KMS-11 (cell line): ENCODE data around the gene DRC1.

Experiments used
- H2AFZ ChIP-seq: fragments of 200-600 bp; sonication (generic); 2 replicates; pipeline ENCODE4 v1.6.1; 2016; ENCODE audit warnings: antibody characterized with exemption, mixed run types, low read depth
- H3K27ac ChIP-seq: fragments of 200-600 bp; sonication (generic); 2 replicates; pipeline ENCODE4 v1.6.1; 2016; ENCODE audit warnings: mild to moderate bottlenecking, mixed run types
- H3K27me3 ChIP-seq: fragments of 200-600 bp; sonication (generic); 2 replicates; pipeline ENCODE4 v1.6.1; 2017; ENCODE audit warnings: mild to moderate bottlenecking, low read depth, mixed run types, moderate library complexity; ENCODE audit not compliant: insufficient read depth
- H3K36me3 ChIP-seq: fragments of 200-600 bp; sonication (generic); 2 replicates; pipeline ENCODE4 v1.6.1; 2017; ENCODE audit warnings: mild to moderate bottlenecking, mixed run types; ENCODE audit not compliant: insufficient read depth
- H3K4me1 ChIP-seq: fragments of 200-600 bp; sonication (generic); 2 replicates; pipeline ENCODE4 v1.6.1; 2016; ENCODE audit warnings: mild to moderate bottlenecking, low read depth, mixed run types; ENCODE audit not compliant: poor library complexity, severe bottlenecking
- H3K4me2 ChIP-seq: fragments of 200-600 bp; sonication (generic); 2 replicates; pipeline ENCODE4 v1.7.0; 2016; ENCODE audit warnings: mild to moderate bottlenecking, mixed run types
- H3K4me3 ChIP-seq: fragments of 200-600 bp; sonication (generic); IDR thresholded peaks from 2 replicates; pipeline ENCODE4 v1.6.1; 2017; ENCODE audit warnings: low read depth, low read length, mixed read lengths; ENCODE audit not compliant: insufficient read depth
- H3K79me2 ChIP-seq: fragments of 200-600 bp; sonication (generic); 2 replicates; pipeline ENCODE4 v1.6.1; 2016; ENCODE audit warnings: low read depth, mixed run types; ENCODE audit not compliant: insufficient read depth
- H3K9ac ChIP-seq: fragments of 200-600 bp; sonication (generic); 2 replicates; pipeline ENCODE4 v1.6.1; 2016; ENCODE audit warnings: mild to moderate bottlenecking, mixed run types
- H4K20me1 ChIP-seq: fragments of 200-600 bp; sonication (generic); 2 replicates; pipeline ENCODE4 v1.6.1; 2016; ENCODE audit warnings: mild to moderate bottlenecking, mixed run types; ENCODE audit not compliant: insufficient read depth
- CTCF ChIP-seq: fragments of 200-600 bp; sonication (generic); conservative IDR thresholded peaks from 2 replicates; pipeline ENCODE4 v1.6.1; 2017; ENCODE audit warnings: low read depth, mild to moderate bottlenecking, antibody characterized with exemption, low read length, moderate library complexity, mixed read lengths

DRC1 gene

GRCh38 chr2:26449278-26450030 lies 47.7 kb downstream of the DRC1 start:
- Histone ChIP-seq H2AFZ (no peak overlapping the region), H3K36me3 (no peaks in the 10 kb centered on the region), H3K4me3 (no peak overlapping the region), H3K9ac (no peak overlapping the region), H3K79me2 (no peaks in the 10 kb centered on the region), H3K27ac (no peak overlapping the region), H4K20me1 (no peaks in the 10 kb centered on the region), H3K4me2 (no peak overlapping the region), H3K27me3 (no peaks in the 10 kb centered on the region), H3K4me1 (no peaks in the 10 kb centered on the region)
- TF ChIP-seq CTCF, result no peak

GRCh38 chr2:26450031-26450635 lies 48.4 kb downstream of the DRC1 start:
- no peaks in the 10 kb centered on the region for H3K36me3 ChIP-seq
- H2AFZ ChIP-seq, result no peak overlapping the region
- no peaks in the 10 kb centered on the region for H3K27me3 ChIP-seq
- TF ChIP-seq CTCF, result no peak
- no peak overlapping the region for H3K4me3 ChIP-seq
- no peaks in the 10 kb centered on the region for H3K79me2 ChIP-seq
- no peak overlapping the region for H3K9ac ChIP-seq
- no peak overlapping the region for H3K27ac ChIP-seq
- H3K4me2 ChIP-seq, result no peak overlapping the region
- no peaks in the 10 kb centered on the region for H3K4me1 ChIP-seq
- H4K20me1 ChIP-seq, result no peaks in the 10 kb centered on the region

GRCh38 chr2:26451700-26452099 lies 50.0 kb downstream of the DRC1 start:
- H3K27me3 ChIP-seq, result no peaks in the 10 kb centered on the region
- TF ChIP-seq CTCF, result no peak
- H3K9ac ChIP-seq, result no peak overlapping the region
- no peak overlapping the region for H3K27ac ChIP-seq
- no peak overlapping the region for H3K4me2 ChIP-seq
- H3K4me3 ChIP-seq, result no peak overlapping the region
- H2AFZ ChIP-seq, result no peak overlapping the region
- no peaks in the 10 kb centered on the region for H3K4me1 ChIP-seq
- no peaks in the 10 kb centered on the region for H4K20me1 ChIP-seq
- no peaks in the 10 kb centered on the region for H3K79me2 ChIP-seq
- H3K36me3 ChIP-seq, result no peaks in the 10 kb centered on the region

- H3K27ac ChIP-seq, result no peak overlapping the region
- no peaks in the 10 kb centered on the region for H3K4me1 ChIP-seq
- no peak for TF ChIP-seq CTCF
- H3K79me2 ChIP-seq, result no peaks in the 10 kb centered on the region
- no peaks in the 10 kb centered on the region for H3K27me3 ChIP-seq
- H2AFZ ChIP-seq, result no peak overlapping the region
- no peak overlapping the region for H3K9ac ChIP-seq
- no peak overlapping the region for H3K4me2 ChIP-seq
- H3K4me3 ChIP-seq, result no peak overlapping the region
- H3K36me3 ChIP-seq, result no peaks in the 10 kb centered on the region
- no peaks in the 10 kb centered on the region for H4K20me1 ChIP-seq
Observed at GRCh38 chr2:26453421-26454329, 52.0 kb downstream of the DRC1 start.
